HFFc6 (cell line): ENCODE results near the gene VGLL4. TPM values are rescaled to one million over a fixed set of nuclear protein-coding genes. Genes with fewer than 3 reads are reported as not detected.

Source experiments
- DNase-seq: peaks from one replicate; pipeline ENCODE4 v3.0.0-alpha.2; 2018
- H3K27ac Mint-ChIP-seq: 2 replicates; pipeline ENCODE4 v1.8.0; 2020; ENCODE audit warnings: mild to moderate bottlenecking, mixed read lengths
- H3K27me3 Mint-ChIP-seq: 2 replicates; pipeline ENCODE4 v1.8.0; 2021; ENCODE audit warnings: mild to moderate bottlenecking, moderate library complexity, mixed read lengths; ENCODE audit not compliant: insufficient read depth
- H3K36me3 Mint-ChIP-seq: 2 replicates; pipeline ENCODE4 v1.8.0; 2021; ENCODE audit warnings: low read depth, mixed read lengths
- H3K4me1 Mint-ChIP-seq: 2 replicates; pipeline ENCODE4 v1.8.0; 2020; ENCODE audit warnings: low read depth, mixed read lengths
- H3K4me3 Mint-ChIP-seq: 2 replicates; pipeline ENCODE4 v1.8.0; 2020; ENCODE audit warnings: mild to moderate bottlenecking, moderate library complexity, mixed read lengths
- H3K9me3 Mint-ChIP-seq: 2 replicates; pipeline ENCODE4 v1.8.0; 2020; ENCODE audit warnings: mild to moderate bottlenecking, mixed read lengths
- total RNA-seq, 6 experiments: library from RNA; stranded (reverse); fragmentation: NEBNext Ultra II Directional; extraction: Animal tissue kit (Norgen Biotek cat#: 25700); gene quantifications; 2 replicates in 1 of 6; 3 replicates in 5 of 6; pipeline ENCODE4 v1.2.3, GENCODE V29; 2021
- TF ChIP-seq, protein P1 (sequence below): fragments of 200-600 bp; sonication (generic); IDR thresholded peaks from 2 replicates; pipeline ENCODE4 v1.5.0; 2021; ENCODE audit warnings: antibody characterized with exemption, mild to moderate bottlenecking

The VGLL4 gene
- total RNA-seq, 6 experiments from 2014 or later = 31.6 to 42.2 (median 33.8) TPM

- H3K4me3 Mint-ChIP-seq = peak overlapping the region; percentile 71
- no peaks in the 10 kb centered on the region for H3K9me3 Mint-ChIP-seq
- peak; percentile 42 for DNase-seq
Measured at GRCh38 chr3:11591391-11592282, 52.1 kb downstream of the VGLL4 start.

GRCh38 chr3:11591002-11591355, 52.7 kb downstream of the VGLL4 start:
- Mint-ChIP-seq H3K4me1 (peaks cover 81% of the 10 kb centered on the region), H3K36me3 (peaks cover 44% of the 10 kb centered on the region), H3K27me3 (no peaks in the 10 kb centered on the region; the same call in 1 of the 2 replicates), H3K4me3 (peak overlapping the region; percentile 71), H3K27ac (peak overlapping the region; percentile 91), H3K9me3 (no peaks in the 10 kb centered on the region)
- DNase-seq = peak; percentile 56
- TF ChIP-seq, protein P1, sequence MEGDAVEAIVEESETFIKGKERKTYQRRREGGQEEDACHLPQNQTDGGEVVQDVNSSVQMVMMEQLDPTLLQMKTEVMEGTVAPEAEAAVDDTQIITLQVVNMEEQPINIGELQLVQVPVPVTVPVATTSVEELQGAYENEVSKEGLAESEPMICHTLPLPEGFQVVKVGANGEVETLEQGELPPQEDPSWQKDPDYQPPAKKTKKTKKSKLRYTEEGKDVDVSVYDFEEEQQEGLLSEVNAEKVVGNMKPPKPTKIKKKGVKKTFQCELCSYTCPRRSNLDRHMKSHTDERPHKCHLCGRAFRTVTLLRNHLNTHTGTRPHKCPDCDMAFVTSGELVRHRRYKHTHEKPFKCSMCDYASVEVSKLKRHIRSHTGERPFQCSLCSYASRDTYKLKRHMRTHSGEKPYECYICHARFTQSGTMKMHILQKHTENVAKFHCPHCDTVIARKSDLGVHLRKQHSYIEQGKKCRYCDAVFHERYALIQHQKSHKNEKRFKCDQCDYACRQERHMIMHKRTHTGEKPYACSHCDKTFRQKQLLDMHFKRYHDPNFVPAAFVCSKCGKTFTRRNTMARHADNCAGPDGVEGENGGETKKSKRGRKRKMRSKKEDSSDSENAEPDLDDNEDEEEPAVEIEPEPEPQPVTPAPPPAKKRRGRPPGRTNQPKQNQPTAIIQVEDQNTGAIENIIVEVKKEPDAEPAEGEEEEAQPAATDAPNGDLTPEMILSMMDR = no peak

More at GRCh38 chr3:11591391-11592282, 52.1 kb downstream of the VGLL4 start:
- Mint-ChIP-seq H3K36me3 (peaks cover 46% of the 10 kb centered on the region), H3K4me1 (peaks cover 80% of the 10 kb centered on the region), H3K27ac (peak overlapping the region; percentile 91), H3K27me3 (no peaks in the 10 kb centered on the region; the same call in 1 of the 2 replicates)
- TF ChIP-seq, protein P1 = no peak

- TF ChIP-seq, protein P1 = no peak
- no peaks in the 10 kb centered on the region for H3K9me3 Mint-ChIP-seq
- no peak overlapping the region for H3K4me3 Mint-ChIP-seq
- H3K4me1 Mint-ChIP-seq = peaks cover 93% of the 10 kb centered on the region
- peak overlapping the region; percentile 91 for H3K27ac Mint-ChIP-seq
- peaks cover 54% of the 10 kb centered on the region for H3K36me3 Mint-ChIP-seq
- DNase-seq = no peak
- H3K27me3 Mint-ChIP-seq = no peaks in the 10 kb centered on the region; the same call in 1 of the 2 replicates
Measured at GRCh38 chr3:11589706-11590105, 54.0 kb downstream of the VGLL4 start.

- TF ChIP-seq, protein P1 = no peak
- H3K9me3 Mint-ChIP-seq = no peaks in the 10 kb centered on the region
- peaks cover 51% of the 10 kb centered on the region for H3K36me3 Mint-ChIP-seq
- H3K4me3 Mint-ChIP-seq = peak overlapping the region; percentile 84; the same call in 1 of the 2 replicates
- no peak for DNase-seq
- H3K4me1 Mint-ChIP-seq = peaks cover 95% of the 10 kb centered on the region
- H3K27me3 Mint-ChIP-seq = no peaks in the 10 kb centered on the region; the same call in 1 of the 2 replicates
- peak overlapping the region; percentile 91 for H3K27ac Mint-ChIP-seq
Measured at GRCh38 chr3:11588755-11589154, 55.0 kb downstream of the VGLL4 start.

DNA sequence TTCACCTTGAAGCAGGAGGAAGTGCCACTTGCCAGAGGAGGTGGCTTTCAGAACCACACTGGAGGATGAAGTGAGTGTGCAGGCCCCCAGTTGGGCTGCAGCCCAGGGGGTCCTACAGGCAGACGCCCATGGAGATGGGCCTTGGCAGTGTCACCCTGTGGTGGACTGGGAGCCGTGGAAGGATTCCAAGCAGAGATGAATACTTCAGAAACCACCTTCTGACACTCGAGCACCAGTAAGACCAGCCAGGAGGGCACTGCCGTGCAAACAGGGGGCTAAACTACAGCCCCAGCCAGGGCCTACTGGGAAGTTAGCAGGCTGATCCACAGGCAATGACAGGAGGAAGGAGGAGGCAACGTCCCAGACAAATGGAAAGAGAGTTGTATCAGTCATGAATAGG, 55.4 kb downstream of the VGLL4 start:
- Mint-ChIP-seq H3K4me3 (peak overlapping the region; percentile 84), H3K27ac (peak overlapping the region; percentile 91)
- TF ChIP-seq, protein P1 = no peak

More for the DNA sequence above, 55.4 kb downstream of the VGLL4 start:
- Mint-ChIP-seq H3K27me3 (no peaks in the 10 kb centered on the region; the same call in 1 of the 2 replicates), H3K36me3 (peaks cover 47% of the 10 kb centered on the region), H3K4me1 (peaks cover 95% of the 10 kb centered on the region), H3K9me3 (no peaks in the 10 kb centered on the region)
- no peak for DNase-seq
